Esophagus (tissue), 2 donors: ENCODE results near the gene C19orf12. TPM values are rescaled to one million over a fixed set of nuclear protein-coding genes. Genes with fewer than 3 reads are reported as not detected.

Source experiments
- H3K27ac ChIP-seq, 2 donors: one replicate each; pipeline ENCODE4 v1.5.1; 2013; ENCODE audit warnings: low read depth in 2 of 2, mild to moderate bottlenecking in 2 of 2, inconsistent platforms in 1 of 2, low read length in 1 of 2, moderate library complexity in 1 of 2
- H3K27me3 ChIP-seq, 2 donors: one replicate each; pipeline ENCODE4 v1.6.1; 2013; ENCODE audit warnings: low read length in 2 of 2, control low read depth in 1 of 2, mild to moderate bottlenecking in 1 of 2; ENCODE audit not compliant: insufficient read depth in 2 of 2, control insufficient read depth in 1 of 2
- H3K36me3 ChIP-seq, 2 donors: one replicate each; pipeline ENCODE4 v1.6.1; 2013; ENCODE audit warnings: low read length in 1 of 2; ENCODE audit not compliant: control insufficient read depth in 2 of 2, insufficient read depth in 2 of 2
- H3K4me1 ChIP-seq, 2 donors: one replicate each; pipeline ENCODE4 v1.6.1; 2013; ENCODE audit warnings: low read length in 1 of 2; ENCODE audit not compliant: control insufficient read depth in 2 of 2, insufficient read depth in 2 of 2
- H3K4me3 ChIP-seq, 2 donors: one replicate each; pipeline ENCODE4 v1.5.1; 2013; ENCODE audit warnings: low read length in 2 of 2, mild to moderate bottlenecking in 2 of 2, low read depth in 1 of 2, moderate library complexity in 1 of 2
- H3K9me3 ChIP-seq, 2 donors: one replicate each; pipeline ENCODE4 v1.6.1; 2013; ENCODE audit warnings: mild to moderate bottlenecking in 2 of 2, low read depth in 1 of 2, low read length in 1 of 2, moderate library complexity in 1 of 2; ENCODE audit not compliant: control insufficient read depth in 2 of 2, insufficient read depth in 1 of 2
- WGBS, 2 donors: extraction: QIAGEN DNeasy Blood & Tissue Kit; methylation state at CpG; one replicate each; pipeline ENCODE4 v1.1.7; 2013; 5-methylcytosine and 5-hydroxymethylcytosine counted together
- polyA plus RNA-seq, 2 donors: library from polyadenylated mRNA; stranded (reverse); fragments of 200-250 nt; gene quantifications; one replicate each; pipeline ENCODE4 v1.2.3, GENCODE V29; 2013
- donor health status: healthy with polysubstance abuse.
- donor health status: Bipolar disorder and iron deficiency.

Gene C19orf12
- polyA plus RNA-seq, result 1 to 10 TPM; 8.2 to 8.4 TPM

- Histone ChIP-seq H3K4me3 (peak within 1 kb of the TSS; percentile 79 to 82), H3K27me3 (no peaks in the 10 kb centered on the region), H3K9me3 (no peaks in the 10 kb centered on the region), H3K27ac (peak within 1 kb of the TSS; percentile 96 to 97), H3K4me1 (peaks cover 0 to 5% of the 10 kb centered on the region in 2 donors), H3K36me3 (peaks cover 0 to 2% of the 10 kb centered on the region in 2 donors)
- WGBS, 2 donors, result 0% methylated on average over 55 to 72 of the region's 72 CpGs
Observed at GRCh38 chr19:29714953-29715700, at the start of gene C19orf12. C19orf12 (minus strand) TSS chr19:29715261; CDS start chr19:29708413, 6,848 bp downstream.

- Histone ChIP-seq H3K4me3 (no peak overlapping the region), H3K27ac (no peak overlapping the region), H3K9me3 (no peaks in the 10 kb centered on the region), H3K27me3 (no peaks in the 10 kb centered on the region), H3K36me3 (no peaks in the 10 kb centered on the region), H3K4me1 (no peaks in the 10 kb centered on the region)
- 89 to 92% methylated on average over 8 of the region's 8 CpGs for WGBS, 2 donors
Observed at GRCh38 chr19:29764361-29764760, 49.3 kb upstream of the C19orf12 start.

GRCh38 chr19:29763196-29763595 lies 48.1 kb upstream of the C19orf12 start:
- Histone ChIP-seq H3K27ac (no peak overlapping the region), H3K36me3 (no peaks in the 10 kb centered on the region), H3K27me3 (no peaks in the 10 kb centered on the region), H3K4me1 (no peaks in the 10 kb centered on the region), H3K4me3 (no peak overlapping the region), H3K9me3 (no peaks in the 10 kb centered on the region)
- 80 to 83% methylated on average over 4 of the region's 4 CpGs for WGBS, 2 donors

GRCh38 chr19:29761575-29762232 lies 46.6 kb upstream of the C19orf12 start:
- no peaks in the 10 kb centered on the region for H3K27me3 ChIP-seq
- no peaks in the 10 kb centered on the region for H3K4me1 ChIP-seq
- H3K36me3 ChIP-seq, result no peaks in the 10 kb centered on the region
- WGBS, 2 donors, result 62 to 72% methylated on average over 14 of the region's 14 CpGs
- no peak overlapping the region for H3K27ac ChIP-seq
- H3K9me3 ChIP-seq, result no peaks in the 10 kb centered on the region
- no peak overlapping the region for H3K4me3 ChIP-seq

- WGBS, 2 donors, result 82 to 87% methylated on average over 16 of the region's 16 CpGs
- H3K27ac ChIP-seq, result no peak overlapping the region
- H3K9me3 ChIP-seq, result no peaks in the 10 kb centered on the region
- no peaks in the 10 kb centered on the region for H3K4me1 ChIP-seq
- H3K27me3 ChIP-seq, result no peaks in the 10 kb centered on the region
- no peak overlapping the region for H3K4me3 ChIP-seq
- no peaks in the 10 kb centered on the region for H3K36me3 ChIP-seq
Observed at GRCh38 chr19:29760752-29761502, 45.9 kb upstream of the C19orf12 start.

- Histone ChIP-seq H3K27ac (no peak overlapping the region), H3K9me3 (no peaks in the 10 kb centered on the region), H3K4me1 (no peaks in the 10 kb centered on the region), H3K4me3 (no peak overlapping the region), H3K36me3 (no peaks in the 10 kb centered on the region), H3K27me3 (no peaks in the 10 kb centered on the region)
- WGBS, 2 donors, result 76 to 83% methylated on average over 5 of the region's 5 CpGs
Observed at GRCh38 chr19:29759359-29759758, 44.3 kb upstream of the C19orf12 start.

- Histone ChIP-seq H3K27me3 (no peaks in the 10 kb centered on the region), H3K4me3 (no peak overlapping the region), H3K4me1 (no peaks in the 10 kb centered on the region), H3K36me3 (no peaks in the 10 kb centered on the region), H3K27ac (no peak overlapping the region), H3K9me3 (no peaks in the 10 kb centered on the region)
- WGBS, 2 donors, result 84 to 90% methylated on average over 7 of the region's 7 CpGs
Observed at GRCh38 chr19:29758863-29759262, 43.8 kb upstream of the C19orf12 start.

GRCh38 chr19:29757551-29757950 lies 42.5 kb upstream of the C19orf12 start:
- Histone ChIP-seq H3K36me3 (no peaks in the 10 kb centered on the region), H3K27ac (no peak overlapping the region), H3K4me3 (no peak overlapping the region), H3K9me3 (no peaks in the 10 kb centered on the region), H3K4me1 (no peaks in the 10 kb centered on the region), H3K27me3 (no peaks in the 10 kb centered on the region)
- 79 to 82% methylated on average over 9 of the region's 9 CpGs for WGBS, 2 donors

- no peaks in the 10 kb centered on the region for H3K4me1 ChIP-seq
Observed at GRCh38 chr19:29753934-29754305, 38.9 kb upstream of the C19orf12 start.

More at GRCh38 chr19:29753934-29754305, 38.9 kb upstream of the C19orf12 start:
- Histone ChIP-seq H3K27me3 (no peaks in the 10 kb centered on the region), H3K36me3 (no peaks in the 10 kb centered on the region), H3K9me3 (no peaks in the 10 kb centered on the region), H3K27ac (no peak overlapping the region), H3K4me3 (no peak overlapping the region)
- WGBS, 2 donors, result 75 to 77% methylated on average over 7 of the region's 7 CpGs
